T1000 (cell line): ENCODE measurements around the gene ARL3.
"Not testable (repeated sequence)": the region's sequence is repeated elsewhere in the genome, so short reads cannot be mapped to it uniquely, and the experiment has no call there.

ENCODE experiments used
- DNase-seq: peaks from one replicate; lab custom pipeline; 2025; ENCODE audit warnings: mixed read lengths; lab: John Stamatoyannopoulos, UW

The ARL3 gene

GRCh38 chr10:102673236-102673818, 40.9 kb downstream of the ARL3 start:
- DNase-seq: no peak

- DNase-seq: no peak
These were observed 43.2 kb downstream of the ARL3 start for GRCh38 chr10:102670871-102671434.

GRCh38 chr10:102670065-102670670, 44.0 kb downstream of the ARL3 start:
- DNase-seq: no peak

- DNase-seq: peak; percentile 35
These were observed 44.8 kb downstream of the ARL3 start for GRCh38 chr10:102669206-102670064.

GRCh38 chr10:102668326-102669107, 45.7 kb downstream of the ARL3 start:
- no peak for DNase-seq

GRCh38 chr10:102667411-102667810, 46.8 kb downstream of the ARL3 start:
- DNase-seq: not testable (repeated sequence)

GRCh38 chr10:102665904-102666509, 48.2 kb downstream of the ARL3 start:
- DNase-seq: no peak

GRCh38 chr10:102661658-102662028, 52.6 kb downstream of the ARL3 start:
- no peak for DNase-seq

- no peak for DNase-seq
These were observed 53.1 kb downstream of the ARL3 start for GRCh38 chr10:102660888-102661657.

- DNase-seq: no peak
These were observed 55.4 kb downstream of the ARL3 start for GRCh38 chr10:102658802-102659201.

- no peak for DNase-seq
These were observed 56.0 kb downstream of the ARL3 start for GRCh38 chr10:102657984-102658724.

- no peak for DNase-seq
These were observed 56.7 kb downstream of the ARL3 start for GRCh38 chr10:102657451-102657850.

- DNase-seq: no peak
These were observed 57.3 kb downstream of the ARL3 start for GRCh38 chr10:102656791-102657371.

GRCh38 chr10:102656026-102656425, 58.2 kb downstream of the ARL3 start:
- no peak for DNase-seq

- no peak for DNase-seq
These were observed 59.2 kb downstream of the ARL3 start for GRCh38 chr10:102654969-102655368.

GRCh38 chr10:102654566-102654965, 59.6 kb downstream of the ARL3 start:
- DNase-seq: no peak

GRCh38 chr10:102653060-102653459, 61.1 kb downstream of the ARL3 start:
- DNase-seq: no peak

- DNase-seq: no peak
These were observed 61.9 kb downstream of the ARL3 start for GRCh38 chr10:102652170-102652916.
